Activated CD4-positive, alpha-beta T cell treated with anti-CD3 and anti-CD28 coated beads, Interleukin-2, amount 10 ng/mL, durations not matched to agents 24 days and 14 days (primary cell): ENCODE results near the gene TULP4. TPM values are rescaled to one million over a fixed set of nuclear protein-coding genes. Genes with fewer than 3 reads are reported as not detected.
"Not testable (repeated sequence)": the region's sequence is repeated elsewhere in the genome, so short reads cannot be mapped to it uniquely, and the experiment has no call there.

Experiments used
- DNase-seq: peaks from one replicate; pipeline ENCODE4 v3.0.0; 2022
- H3K27ac Mint-ChIP-seq: one replicate; pipeline ENCODE4 v1.8.0; 2022; ENCODE audit warnings: mild to moderate bottlenecking, mixed read lengths
- H3K27me3 Mint-ChIP-seq: one replicate; pipeline ENCODE4 v1.8.0; 2022; ENCODE audit warnings: mixed read lengths
- H3K36me3 Mint-ChIP-seq: one replicate; pipeline ENCODE4 v1.8.0; 2022; ENCODE audit warnings: low read depth, mild to moderate bottlenecking, mixed read lengths
- H3K4me1 Mint-ChIP-seq: one replicate; pipeline ENCODE4 v1.8.0; 2021; ENCODE audit warnings: mixed read lengths
- H3K4me3 Mint-ChIP-seq: one replicate; pipeline ENCODE4 v1.8.0; 2022; ENCODE audit warnings: mild to moderate bottlenecking, moderate library complexity, mixed read lengths
- H3K9me3 Mint-ChIP-seq: one replicate; pipeline ENCODE4 v1.8.0; 2021; ENCODE audit warnings: mixed read lengths
- intact Hi-C: fragments of 100-400 bp; cut with micrococcal nuclease; formaldehyde crosslinking; loops from one replicate; pipeline ENCODE4 v1.15.1; 2023
- total RNA-seq: library from RNA; stranded (reverse); gene quantifications from 2 replicates; pipeline ENCODE4 v1.2.3, GENCODE V29; 2022

The TULP4 gene
- total RNA-seq, 1 donor from 2014 or later = 23.9 TPM

- H3K27ac Mint-ChIP-seq = no peak overlapping the region
- H3K36me3 Mint-ChIP-seq = no peaks in the 10 kb centered on the region
- peaks cover 42% of the 10 kb centered on the region for H3K27me3 Mint-ChIP-seq
- no peak for DNase-seq
- H3K4me1 Mint-ChIP-seq = no peaks in the 10 kb centered on the region
- intact Hi-C loops = no loop called here
- H3K9me3 Mint-ChIP-seq = peaks cover 3% of the 10 kb centered on the region
- no peak overlapping the region for H3K4me3 Mint-ChIP-seq
Measured at GRCh38 chr6:158539413-158539812, 227.1 kb downstream of the TULP4 start.

DNA sequence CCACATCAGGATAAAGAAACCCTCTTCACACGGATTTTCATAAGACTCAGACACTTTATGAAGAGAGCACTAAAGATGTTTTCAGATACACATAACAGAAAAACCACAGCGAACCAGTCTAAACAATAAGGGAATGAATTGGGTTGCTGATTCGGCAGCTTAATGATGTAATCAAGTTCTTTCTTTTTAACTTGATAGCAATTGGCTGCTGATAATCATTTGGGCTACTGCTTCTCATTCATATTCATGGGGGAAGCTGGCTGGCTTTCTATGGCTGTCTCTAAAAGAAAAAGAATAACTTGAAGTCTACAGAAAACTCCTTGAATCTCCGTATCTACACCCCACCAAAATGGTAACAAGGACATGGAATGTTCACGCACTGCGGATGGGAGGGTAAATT lies 227.6 kb downstream of the TULP4 start:
- H3K27me3 Mint-ChIP-seq = peaks cover 38% of the 10 kb centered on the region
- H3K4me3 Mint-ChIP-seq = no peak overlapping the region
- peaks cover 3% of the 10 kb centered on the region for H3K9me3 Mint-ChIP-seq

DNA sequence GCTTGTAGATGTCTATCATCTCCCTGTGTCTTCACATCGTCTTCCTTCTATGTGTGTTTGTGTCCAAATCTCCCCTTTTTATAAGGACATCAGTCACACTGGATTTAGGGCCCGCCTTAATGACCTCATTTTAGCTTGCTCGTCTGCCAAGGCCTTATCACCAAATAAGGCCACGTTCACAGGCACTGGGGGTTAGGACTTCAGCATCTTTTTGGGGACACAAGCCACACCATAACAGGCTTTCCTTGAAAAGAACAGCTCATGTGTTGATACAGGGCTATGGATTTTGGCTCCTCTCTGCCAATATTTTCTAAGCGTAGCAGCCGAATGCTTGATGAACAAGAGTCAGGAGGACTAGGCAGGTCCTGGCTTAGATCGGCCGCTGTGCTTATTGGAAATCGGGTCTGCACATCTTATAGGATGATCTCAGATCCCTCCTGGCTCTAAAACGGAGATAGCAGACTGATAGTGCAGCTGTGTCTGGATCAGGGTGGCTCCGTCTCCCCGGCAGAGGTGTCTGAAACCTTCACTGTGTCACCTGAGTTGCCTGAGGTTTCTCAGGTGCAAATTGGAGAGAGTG lies 231.4 kb downstream of the TULP4 start:
- intact Hi-C loops = no loop called here

More for the DNA sequence above, 227.6 kb downstream of the TULP4 start:
- DNase-seq = no peak
- intact Hi-C loops = no loop called here
- Mint-ChIP-seq H3K4me1 (no peaks in the 10 kb centered on the region), H3K27ac (no peak overlapping the region), H3K36me3 (no peaks in the 10 kb centered on the region)

GRCh38 chr6:158544428-158544827 lies 232.2 kb downstream of the TULP4 start:
- H3K4me1 Mint-ChIP-seq = no peaks in the 10 kb centered on the region
- intact Hi-C loops = no loop called here
- no peaks in the 10 kb centered on the region for H3K9me3 Mint-ChIP-seq

More for the DNA sequence above, 231.4 kb downstream of the TULP4 start:
- H3K36me3 Mint-ChIP-seq = no peaks in the 10 kb centered on the region
- no peaks in the 10 kb centered on the region for H3K9me3 Mint-ChIP-seq
- no peaks in the 10 kb centered on the region for H3K4me1 Mint-ChIP-seq
- DNase-seq = no peak
- no peak overlapping the region for H3K4me3 Mint-ChIP-seq
- H3K27me3 Mint-ChIP-seq = peaks cover 21% of the 10 kb centered on the region
- no peak overlapping the region for H3K27ac Mint-ChIP-seq

GRCh38 chr6:158545043-158545966 lies 233.0 kb downstream of the TULP4 start:
- DNase-seq = no peak
- Mint-ChIP-seq H3K27ac (no peak overlapping the region), H3K36me3 (no peaks in the 10 kb centered on the region), H3K9me3 (no peaks in the 10 kb centered on the region), H3K4me3 (no peak overlapping the region), H3K27me3 (peaks cover 9% of the 10 kb centered on the region), H3K4me1 (no peaks in the 10 kb centered on the region)
- intact Hi-C loops = no loop called here

More at GRCh38 chr6:158544428-158544827, 232.2 kb downstream of the TULP4 start:
- DNase-seq = no peak
- Mint-ChIP-seq H3K36me3 (no peaks in the 10 kb centered on the region), H3K27me3 (peaks cover 17% of the 10 kb centered on the region), H3K27ac (no peak overlapping the region), H3K4me3 (no peak overlapping the region)

DNA sequence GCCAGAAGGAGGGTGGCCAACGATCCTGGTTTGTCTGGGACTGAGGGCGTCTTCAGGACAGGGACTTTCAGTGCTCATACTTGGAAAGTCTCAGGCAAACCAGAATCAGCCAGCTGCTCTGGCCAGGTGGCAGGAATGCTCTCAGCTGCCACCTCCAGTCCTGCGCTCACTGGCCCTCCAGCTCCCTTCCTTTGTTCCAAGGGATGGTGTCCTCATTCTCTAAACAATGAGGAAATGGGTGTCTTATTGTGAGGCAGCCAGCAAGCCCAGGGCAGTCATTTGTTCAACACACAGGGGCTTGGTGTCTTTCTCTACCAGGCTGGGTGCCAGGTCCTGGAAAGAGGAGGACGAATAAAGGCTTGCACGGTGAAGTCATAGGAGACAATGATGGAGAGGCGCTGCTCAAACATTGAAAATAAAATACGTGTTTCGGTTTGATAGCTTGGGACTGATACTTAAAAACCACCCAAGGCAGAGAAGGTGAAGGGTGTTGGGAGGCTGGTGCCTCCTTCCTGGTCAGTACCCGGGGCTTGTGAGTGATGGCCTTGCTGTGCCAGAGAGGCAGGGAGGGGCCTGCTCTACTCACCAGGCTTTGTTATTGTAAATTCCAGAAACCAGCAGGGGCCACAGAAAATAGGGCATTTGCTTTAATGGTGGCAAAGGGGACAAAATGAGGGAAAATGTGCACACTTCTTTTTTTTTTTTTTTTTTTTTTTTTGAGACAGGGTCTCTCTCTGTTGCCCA lies 236.3 kb downstream of the TULP4 start:
- H3K4me1 Mint-ChIP-seq = peaks cover 2% of the 10 kb centered on the region
- intact Hi-C loops = no loop called here
- no peak for DNase-seq
- H3K27ac Mint-ChIP-seq = no peak overlapping the region
- H3K36me3 Mint-ChIP-seq = no peaks in the 10 kb centered on the region
- no peak overlapping the region for H3K4me3 Mint-ChIP-seq
- H3K9me3 Mint-ChIP-seq = no peaks in the 10 kb centered on the region
- H3K27me3 Mint-ChIP-seq = peaks cover 12% of the 10 kb centered on the region

DNA sequence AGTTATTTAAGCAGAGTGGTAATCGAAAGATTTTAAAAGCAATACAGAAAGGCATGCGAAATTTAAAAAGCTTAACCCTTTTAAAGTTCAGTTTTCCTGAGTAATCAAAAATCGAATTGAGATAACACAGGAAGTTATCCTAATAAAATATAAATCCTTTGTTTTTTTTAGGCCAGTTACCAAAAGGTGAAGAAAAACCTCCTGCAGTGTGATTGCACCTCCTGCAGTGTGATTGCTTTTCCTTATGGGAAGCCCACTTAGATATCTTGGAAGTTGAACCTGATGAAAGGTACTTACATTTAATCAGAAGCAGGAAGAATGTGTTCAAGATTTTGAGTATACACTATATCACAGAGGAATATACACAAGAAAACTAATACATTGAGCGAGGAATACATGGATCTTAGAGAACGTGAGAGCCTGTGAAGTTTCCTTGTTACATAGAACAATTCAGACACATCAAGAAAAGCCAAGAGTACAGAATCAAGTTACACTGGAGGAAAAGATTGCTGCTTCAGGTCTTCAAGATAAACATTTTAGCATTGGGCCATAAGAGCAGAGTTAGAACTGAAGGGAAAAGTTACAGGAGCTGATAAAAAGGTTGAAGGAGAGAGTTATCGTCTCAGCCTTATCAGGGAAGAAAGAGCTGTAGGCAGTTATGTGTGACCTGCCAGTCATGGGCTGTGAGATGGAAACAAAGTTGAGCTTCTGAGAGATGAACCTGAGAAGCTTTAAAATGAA lies 240.0 kb downstream of the TULP4 start:
- Mint-ChIP-seq H3K4me3 (no peak overlapping the region), H3K4me1 (peaks cover 2% of the 10 kb centered on the region), H3K27ac (no peak overlapping the region), H3K27me3 (peaks cover 26% of the 10 kb centered on the region), H3K36me3 (no peaks in the 10 kb centered on the region), H3K9me3 (no peaks in the 10 kb centered on the region)
- intact Hi-C loops = no loop called here
- no peak for DNase-seq

DNA sequence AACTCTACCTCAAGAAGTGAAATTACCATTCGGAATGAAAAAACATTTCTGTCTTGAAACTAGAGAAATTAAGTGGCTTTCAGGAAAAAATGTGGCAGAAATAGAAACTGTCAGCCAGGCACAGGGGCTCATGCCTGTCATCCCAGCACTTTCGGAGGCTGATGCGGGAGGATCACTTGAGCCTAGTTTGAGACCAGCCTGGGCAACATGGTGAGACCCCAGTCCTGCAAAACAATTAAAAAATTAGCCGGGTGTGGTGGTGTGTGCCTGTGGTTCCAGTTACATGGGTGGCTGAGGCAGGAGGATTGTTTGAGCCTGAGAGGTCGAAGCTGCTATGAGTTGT lies 240.5 kb downstream of the TULP4 start:
- no peaks in the 10 kb centered on the region for H3K9me3 Mint-ChIP-seq
- H3K27ac Mint-ChIP-seq = no peak overlapping the region
- no peak overlapping the region for H3K4me3 Mint-ChIP-seq
- no peak for DNase-seq
- no peaks in the 10 kb centered on the region for H3K36me3 Mint-ChIP-seq
- peaks cover 27% of the 10 kb centered on the region for H3K27me3 Mint-ChIP-seq
- intact Hi-C loops = no loop called here
- H3K4me1 Mint-ChIP-seq = peaks cover 2% of the 10 kb centered on the region

- H3K4me3 Mint-ChIP-seq = no peak overlapping the region
Measured at GRCh38 chr6:158554611-158555361, 242.5 kb downstream of the TULP4 start.

DNA sequence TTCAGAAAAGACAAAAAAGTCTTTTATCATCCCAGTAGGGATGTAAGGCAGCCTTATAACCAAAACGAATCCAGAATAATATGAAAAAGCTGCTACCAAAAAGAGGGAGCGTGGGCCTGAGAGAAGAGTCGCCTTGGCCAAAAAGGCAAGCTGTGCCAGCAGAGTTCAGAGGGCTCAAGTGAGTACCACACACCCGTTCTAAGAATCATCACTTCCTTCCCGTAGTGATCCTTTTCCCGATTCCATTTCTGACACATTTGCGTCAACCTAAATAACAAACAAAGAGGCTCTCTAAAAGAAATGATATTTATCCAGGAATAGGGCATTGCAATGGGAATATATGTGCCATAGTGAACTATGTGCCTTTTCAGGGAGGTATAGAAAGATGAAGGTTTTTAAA lies 243.8 kb downstream of the TULP4 start:
- Mint-ChIP-seq H3K27ac (no peak overlapping the region), H3K4me1 (peaks cover 13% of the 10 kb centered on the region), H3K9me3 (no peaks in the 10 kb centered on the region), H3K36me3 (peaks cover 3% of the 10 kb centered on the region), H3K4me3 (no peak overlapping the region), H3K27me3 (peaks cover 26% of the 10 kb centered on the region)
- intact Hi-C loops = no loop called here
- DNase-seq = no peak

More at GRCh38 chr6:158554611-158555361, 242.5 kb downstream of the TULP4 start:
- H3K27me3 Mint-ChIP-seq = peaks cover 26% of the 10 kb centered on the region
- H3K36me3 Mint-ChIP-seq = no peaks in the 10 kb centered on the region
- no peaks in the 10 kb centered on the region for H3K9me3 Mint-ChIP-seq
- DNase-seq = no peak
- intact Hi-C loops = no loop called here
- no peak overlapping the region for H3K27ac Mint-ChIP-seq
- H3K4me1 Mint-ChIP-seq = peaks cover 9% of the 10 kb centered on the region

GRCh38 chr6:158557110-158557509 lies 244.8 kb downstream of the TULP4 start:
- H3K36me3 Mint-ChIP-seq, H3K27ac Mint-ChIP-seq, H3K4me3 Mint-ChIP-seq, H3K9me3 Mint-ChIP-seq, DNase-seq, intact Hi-C loops: not testable (repeated sequence)
- H3K4me1 Mint-ChIP-seq = peaks cover 23% of the 10 kb centered on the region
- H3K27me3 Mint-ChIP-seq = peaks cover 25% of the 10 kb centered on the region

DNA sequence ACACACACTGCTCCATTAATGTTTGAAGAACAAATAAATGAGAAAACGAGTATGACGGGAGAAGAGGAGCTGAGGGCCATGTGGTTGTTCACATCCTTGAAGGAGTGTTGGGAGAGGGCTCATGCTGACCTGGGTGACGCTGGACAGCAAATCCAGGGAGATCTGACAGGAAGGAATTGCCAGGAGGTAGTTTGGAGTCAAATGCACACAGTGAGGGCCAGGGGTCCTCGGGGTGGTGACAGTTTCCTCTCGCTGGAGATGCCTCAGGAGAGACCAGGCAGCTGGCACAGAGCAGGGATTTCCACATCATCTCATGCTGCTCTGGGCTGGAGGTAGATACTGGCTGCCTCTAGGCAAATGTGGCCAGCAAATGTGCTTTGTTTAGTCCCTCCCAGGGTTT lies 245.7 kb downstream of the TULP4 start:
- H3K36me3 Mint-ChIP-seq = peaks cover 7% of the 10 kb centered on the region
- no peak for DNase-seq
- peaks cover 19% of the 10 kb centered on the region for H3K27me3 Mint-ChIP-seq
- H3K4me1 Mint-ChIP-seq = peaks cover 25% of the 10 kb centered on the region
- H3K4me3 Mint-ChIP-seq = no peak overlapping the region
- no peak overlapping the region for H3K27ac Mint-ChIP-seq
- intact Hi-C loops = no loop called here
- no peaks in the 10 kb centered on the region for H3K9me3 Mint-ChIP-seq
